ENCODE results near the gene ACTL6B.
A peak's percentile ranks its signal among the peaks of the same experiment; 100 is the strongest.

Gene ACTL6B

GRCh38 chr7:100640517-100641440 lies 15.5 kb downstream of the ACTL6B start:
- H3K4me3 ChIP-seq (ENCODE audit: low read length): no peak overlapping the region
- no peak for DNase-seq (ENCODE audit: low read depth)
- TF ChIP-seq CTCF (conservative IDR thresholded peaks at IDR 0.05; ENCODE audit: low read length): no peak

DNA sequence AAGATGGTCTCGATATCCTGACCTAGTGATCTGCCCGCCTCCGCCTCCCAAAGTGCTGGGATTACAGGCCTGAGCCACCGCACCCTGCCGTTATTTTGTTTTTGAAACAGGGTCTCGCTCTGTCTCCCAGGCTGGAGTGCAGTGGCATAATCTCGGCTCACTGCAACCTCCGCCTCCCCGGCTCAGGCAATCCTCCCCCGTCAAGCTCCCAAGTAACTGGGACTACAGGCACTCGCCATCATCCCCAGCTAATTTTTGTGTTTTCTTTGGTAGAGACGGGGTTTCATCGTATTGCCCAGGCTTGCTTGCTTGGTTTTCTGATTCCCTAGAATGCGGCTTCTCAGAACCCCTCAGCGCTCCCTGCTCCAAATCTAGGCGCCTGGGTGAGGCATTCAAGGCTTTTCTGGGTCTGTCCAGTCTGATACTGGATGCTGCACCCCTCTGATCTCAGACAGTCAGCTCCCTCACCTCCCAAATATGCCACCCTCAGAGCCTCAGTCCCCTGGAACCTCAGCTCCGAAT lies 16.2 kb downstream of the ACTL6B start:
- H3K4me3 ChIP-seq (ENCODE audit: low read length): no peak overlapping the region
- TF ChIP-seq CTCF (conservative IDR thresholded peaks at IDR 0.05; ENCODE audit: low read length): no peak
- DNase-seq (ENCODE audit: low read depth): no peak

DNA sequence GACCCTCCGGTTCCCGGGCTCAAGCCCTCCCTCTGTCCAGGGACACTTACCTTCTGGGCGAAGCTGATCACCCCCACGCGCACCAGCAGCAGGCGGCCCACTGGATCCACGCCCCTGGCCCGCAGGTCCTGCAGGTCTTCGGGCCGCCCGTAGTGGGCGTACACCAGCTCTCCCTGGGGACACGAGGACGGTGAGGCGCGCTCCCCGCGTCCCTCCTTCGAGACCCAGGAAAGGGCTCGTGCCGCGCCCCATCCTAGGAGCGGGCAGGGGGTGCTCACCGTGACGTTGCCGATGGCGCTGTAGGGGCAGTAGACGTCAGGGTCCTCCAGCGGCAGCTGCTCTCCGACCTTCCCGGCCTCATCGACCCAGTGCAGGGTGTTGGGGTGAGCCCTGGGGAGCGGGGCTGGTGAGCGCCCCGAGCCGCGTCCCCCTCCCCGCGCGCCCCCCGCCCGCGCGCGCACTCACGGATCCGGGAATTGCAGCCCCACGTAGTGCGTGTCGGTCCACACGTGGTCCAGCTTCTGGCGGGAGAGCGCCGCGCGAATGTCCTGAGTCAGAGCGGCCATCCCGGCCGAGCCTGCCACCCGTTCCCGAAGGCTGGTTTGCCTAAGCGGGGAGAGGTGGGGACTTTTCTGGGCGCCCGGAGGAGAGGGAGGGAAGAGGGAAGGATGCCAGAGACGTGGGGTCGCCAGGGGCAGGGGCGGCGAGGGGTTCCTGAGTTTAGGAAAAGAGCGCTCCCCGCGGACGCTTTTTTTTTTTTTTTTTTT lies 23.1 kb downstream of the ACTL6B start:
- peak overlapping the region; percentile 51 for H3K4me3 ChIP-seq (ENCODE audit: low read length)
- peak; percentile 13 for DNase-seq (ENCODE audit: low read depth)
- TF ChIP-seq CTCF (conservative IDR thresholded peaks at IDR 0.05; ENCODE audit: low read length): peak; percentile 27

DNA sequence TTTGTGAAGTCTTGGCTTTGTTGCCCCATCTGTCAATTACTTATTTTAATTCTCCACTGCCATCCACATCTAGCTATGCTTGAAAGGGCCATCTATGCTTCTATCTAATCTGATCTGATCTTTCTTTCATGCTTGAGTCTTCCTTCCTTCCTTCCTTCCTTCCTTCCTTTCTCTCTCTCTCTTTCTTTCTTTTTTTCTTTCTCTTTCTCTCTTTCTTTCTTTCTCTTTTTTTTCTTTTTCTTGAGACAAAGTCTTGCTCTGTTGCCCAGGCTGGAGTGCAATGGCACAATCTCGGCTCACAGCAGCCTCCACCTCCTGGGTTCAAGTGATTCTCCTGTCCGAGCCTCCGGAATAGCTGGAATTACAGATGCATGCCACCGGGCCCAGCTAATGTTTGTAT lies 26.2 kb downstream of the ACTL6B start:
- TF ChIP-seq CTCF (conservative IDR thresholded peaks at IDR 0.05; ENCODE audit: low read length): no peak
- DNase-seq (ENCODE audit: low read depth): no peak
- H3K4me3 ChIP-seq (ENCODE audit: low read length): no peak overlapping the region

- H3K4me3 ChIP-seq (ENCODE audit: low read length): no peak overlapping the region
- no peak for DNase-seq (ENCODE audit: low read depth)
- peak; percentile 26 for TF ChIP-seq CTCF (conservative IDR thresholded peaks at IDR 0.05; ENCODE audit: low read length)
These were observed 27.0 kb downstream of the ACTL6B start for GRCh38 chr7:100629117-100629716.

- DNase-seq (ENCODE audit: low read depth): no peak
- no peak for TF ChIP-seq CTCF (conservative IDR thresholded peaks at IDR 0.05; ENCODE audit: low read length)
- H3K4me3 ChIP-seq (ENCODE audit: low read length): no peak overlapping the region
These were observed 29.1 kb downstream of the ACTL6B start for GRCh38 chr7:100627238-100627549.

Measured in AG10803 (cell line).